DMS79 treated with DMSO at 0.1 percent for 48 hours (cell line): Measurements from ENCODE around the gene FKBP15.
"Not testable (repeated sequence)": the region's sequence is repeated elsewhere in the genome, so short reads cannot be mapped to it uniquely, and the experiment has no call there.

Experiments used
- DNase-seq: peaks from one replicate; lab custom pipeline; 2025; lab: John Stamatoyannopoulos, UW

Gene FKBP15

GRCh38 chr9:113221003-113221799, at the start of gene FKBP15, which contains the start of gene SLC31A1:
Gene FKBP15, minus strand, starts transcription at chr9:113221277. Its CDS starts 34 bp downstream, at chr9:113221243.
Gene SLC31A1, plus strand, starts transcription at chr9:113221544. Its CDS starts 34,605 bp downstream, at chr9:113256149.
- DNase-seq = peak; percentile 98

GRCh38 chr9:113269871-113270270, 48.8 kb upstream of the FKBP15 start:
- DNase-seq = no peak

GRCh38 chr9:113269355-113269754, 48.3 kb upstream of the FKBP15 start:
- DNase-seq = no peak

GRCh38 chr9:113267911-113268566, 47.0 kb upstream of the FKBP15 start:
- DNase-seq = no peak

- no peak for DNase-seq
These were observed 45.1 kb upstream of the FKBP15 start for GRCh38 chr9:113266174-113266573.

GRCh38 chr9:113261917-113262671, 41.0 kb upstream of the FKBP15 start:
- DNase-seq = no peak

- no peak for DNase-seq
These were observed 37.2 kb upstream of the FKBP15 start for GRCh38 chr9:113258282-113258681.

- DNase-seq = no peak
These were observed 36.8 kb upstream of the FKBP15 start for GRCh38 chr9:113257863-113258262.

GRCh38 chr9:113255438-113255837, 34.4 kb upstream of the FKBP15 start:
- no peak for DNase-seq

- DNase-seq = no peak
These were observed 33.9 kb upstream of the FKBP15 start for GRCh38 chr9:113254991-113255390.

- no peak for DNase-seq
These were observed 29.7 kb upstream of the FKBP15 start for GRCh38 chr9:113250807-113251206.

- not testable (repeated sequence) for DNase-seq
These were observed 28.6 kb upstream of the FKBP15 start for GRCh38 chr9:113249661-113250060.

GRCh38 chr9:113247640-113248039, 26.6 kb upstream of the FKBP15 start:
- DNase-seq = no peak

GRCh38 chr9:113246928-113247327, 25.9 kb upstream of the FKBP15 start:
- DNase-seq = no peak

GRCh38 chr9:113245894-113246293, 24.8 kb upstream of the FKBP15 start:
- no peak for DNase-seq

- DNase-seq = no peak
These were observed 23.5 kb upstream of the FKBP15 start for GRCh38 chr9:113244556-113244955.

- DNase-seq = no peak
These were observed 20.1 kb upstream of the FKBP15 start for GRCh38 chr9:113241161-113241560.

- no peak for DNase-seq
These were observed 17.8 kb upstream of the FKBP15 start for GRCh38 chr9:113238859-113239232.

GRCh38 chr9:113238202-113238858, 17.3 kb upstream of the FKBP15 start:
- DNase-seq = no peak

GRCh38 chr9:113237026-113237425, 15.9 kb upstream of the FKBP15 start:
- no peak for DNase-seq

- not testable (repeated sequence) for DNase-seq
These were observed 14.7 kb upstream of the FKBP15 start for GRCh38 chr9:113235701-113236255.

GRCh38 chr9:113231701-113232100, 10.6 kb upstream of the FKBP15 start:
- no peak for DNase-seq
